ENCODE data around the gene BARHL1. TPM values are rescaled to one million over a fixed set of nuclear protein-coding genes. Genes with fewer than 3 reads are reported as not detected.

BARHL1 gene
- total and polyA plus RNA-seq, 9 of the 15 experiments (the other 6 are each of a cell fraction or from before 2014, with no cell fraction given), result not detected

GRCh38 chr9:132590037-132590317 lies 7.6 kb downstream of the BARHL1 start (continued):
- no peak for TF ChIP-seq ZFP91 (CRISPR knock-in tag; IDR thresholded peaks at IDR 0.05)
- no peak for TF ChIP-seq ZNF146 (CRISPR knock-in tag; IDR thresholded peaks at IDR 0.05; ENCODE audit: unreplicated experiment)

- CTCF ChIA-PET (ENCODE audit: low intra/inter-chr PET ratio), result no interaction called here
- intact Hi-C loops (cut with micrococcal nuclease), result no loop called here
These were observed 8.1 kb downstream of the BARHL1 start for GRCh38 chr9:132590318-132591182.

More at GRCh38 chr9:132590318-132591182, 8.1 kb downstream of the BARHL1 start:
- H3K9me1 ChIP-seq (ENCODE audit: control insufficient read depth, insufficient read depth, low read length), result no peaks in the 10 kb centered on the region
- WGBS (ENCODE audit: insufficient coverage, low coverage, missing lambda C conversion rate), result 78% methylated on average over 23 of the region's 73 CpGs
- no peak for FAIRE-seq
- H2AFZ ChIP-seq (ENCODE audit: low read depth, low read length), result no peak overlapping the region
- H3K4me2 ChIP-seq (ENCODE audit: insufficient read depth, low read length), result no peak overlapping the region
- 0 out of 2 replicates have a peak, but pooled peaks cover 3% of the 10 kb centered on the region for H4K20me1 ChIP-seq (replicated peaks; ENCODE audit: control insufficient read depth, insufficient read depth, low read length)
- no peak for DNase-seq (ENCODE audit: extremely low read depth in 1 of 4, low spot score in 3 of 4)
- in situ Hi-C loops (cut with MboI), result no loop called here
- H3K9ac ChIP-seq (ENCODE audit: insufficient read depth in 1 of 2, low read depth in 2 of 2, low read length in 2 of 2), result no peak overlapping the region
- POLR2A ChIA-PET, result no interaction called here
- peaks cover 19% of the 10 kb centered on the region; the same call in 1 of the 3 replicates for H3K36me3 ChIP-seq (ENCODE audit: control insufficient read depth, insufficient read depth, low read length)
- H3K27ac ChIP-seq (ENCODE audit: extremely low read depth, low read depth, low read length), result no peak overlapping the region
- no peak for TF ChIP-seq TBP (optimal IDR thresholded peaks at IDR 0.05; ENCODE audit: low read depth, low read length)
- peak; percentile 10; the same call in 1 of the 2 replicates for TF ChIP-seq POLR2G (IDR thresholded peaks at IDR 0.05; ENCODE audit: low read depth, low read length)
- H3K4me3 ChIP-seq, result no peak overlapping the region
- peaks cover 0 to 5% of the 10 kb centered on the region in 2 experiments; a peak in 2 of 5 replicates for H3K4me1 ChIP-seq (replicated peaks in 1 of 2; ENCODE audit: control insufficient read depth in 2 of 2, insufficient read depth in 2 of 2, low read length in 2 of 2)
- no TSS peak for BruUV-seq (replicated peaks)
- H3K9me3 ChIP-seq (replicated peaks; ENCODE audit: control insufficient read depth, insufficient read depth, low read depth, low read length), result no peaks in the 10 kb centered on the region
- no peaks in the 10 kb centered on the region for H3K79me2 ChIP-seq (ENCODE audit: control insufficient read depth, insufficient read depth, low read length)
- peaks cover 5 to 19% of the 10 kb centered on the region in 2 experiments; a peak in 3 of 5 replicates for H3K27me3 ChIP-seq (ENCODE audit: control insufficient read depth in 2 of 2, insufficient read depth in 2 of 2, low read length in 2 of 2)
- ATAC-seq, result no peak

All from K562 (cell line).